Neural cell (in vitro differentiated cells): ENCODE measurements around the gene MAMDC2. TPM values are rescaled to one million over a fixed set of nuclear protein-coding genes. Genes with fewer than 3 reads are reported as not detected.
"Not testable (repeated sequence)": the region's sequence is repeated elsewhere in the genome, so short reads cannot be mapped to it uniquely, and the experiment has no call there.

Experiments
- H2AFZ ChIP-seq: fragments of 200-600, 300-800 bp; sonication (generic), shearing (Covaris generic); 2 replicates; pipeline ENCODE4 v1.6.0; 2014; ENCODE audit warnings: low read depth, mild to moderate bottlenecking, antibody characterized with exemption, low read length, moderate library complexity
- H3F3A ChIP-seq: fragments of 200-600 bp; shearing (Covaris generic); 2 replicates; pipeline ENCODE4 v1.6.1; 2016; ENCODE audit warnings: mild to moderate bottlenecking, moderate library complexity, mixed read lengths, antibody characterized with exemption, low read length; ENCODE audit not compliant: insufficient read depth, poor library complexity, severe bottlenecking
- H3K27ac ChIP-seq: fragments of 200-600, 300-800 bp; sonication (generic), shearing (Covaris generic); 2 replicates; pipeline ENCODE4 v1.5.1; 2014; ENCODE audit warnings: mild to moderate bottlenecking, low read length, moderate library complexity
- H3K27me3 ChIP-seq: fragments of 300-800, 200-600 bp; sonication (generic), shearing (Covaris generic); 2 replicates; pipeline ENCODE4 v1.6.0; 2014; ENCODE audit warnings: mild to moderate bottlenecking, low read depth, low read length, moderate library complexity; ENCODE audit not compliant: insufficient read depth
- H3K36me3 ChIP-seq: fragments of 300-800, 200-600 bp; sonication (generic), shearing (Covaris generic); 2 replicates; pipeline ENCODE4 v1.5.1; 2014; ENCODE audit warnings: mild to moderate bottlenecking, antibody characterized with exemption, low read length, moderate library complexity; ENCODE audit not compliant: insufficient read depth
- H3K4me2 ChIP-seq: fragments of 300-800, 200-600 bp; sonication (generic), shearing (Covaris generic); 2 replicates; pipeline ENCODE4 v1.6.0; 2014; ENCODE audit warnings: mild to moderate bottlenecking, low read length
- H3K4me3 ChIP-seq: fragments of 300-800, 200-600 bp; sonication (generic), shearing (Covaris generic); 2 replicates; pipeline ENCODE4 v1.5.1; 2014; ENCODE audit warnings: mild to moderate bottlenecking, low read length, moderate library complexity
- H3K79me2 ChIP-seq: fragments of 200-600 bp; shearing (Covaris generic); replicated peaks from 2 replicates; pipeline ENCODE4 v1.6.0; 2014; ENCODE audit warnings: mild to moderate bottlenecking, low read length, moderate library complexity; ENCODE audit not compliant: insufficient read depth
- H3K9ac ChIP-seq: fragments of 300-800, 200-600 bp; sonication (generic), shearing (Covaris generic); 2 replicates; pipeline ENCODE4 v1.6.1; 2016; ENCODE audit warnings: mild to moderate bottlenecking, low read length, mixed read lengths
- H3K9me2 ChIP-seq: fragments of 200-600 bp; shearing (Covaris generic); 2 replicates; pipeline ENCODE4 v1.6.1; 2016; ENCODE audit warnings: mild to moderate bottlenecking, low read length, mixed read lengths; ENCODE audit not compliant: insufficient read depth
- H3K9me3 ChIP-seq: fragments of 200-600, 300-800 bp; sonication (generic), shearing (Covaris generic); 2 replicates; pipeline ENCODE4 v1.6.1; 2016; ENCODE audit warnings: mild to moderate bottlenecking, mixed run types, low read length, moderate library complexity, mixed read lengths
- H4K20me1 ChIP-seq: fragments of 200-600 bp; shearing (Covaris generic); 2 replicates; pipeline ENCODE4 v1.6.1; 2016; ENCODE audit warnings: mild to moderate bottlenecking, mixed run types; ENCODE audit not compliant: insufficient read depth
- CTCF ChIP-seq: fragments of 450-650 bp; IDR thresholded peaks from 2 replicates; pipeline ENCODE4 v1.5.1; 2014; ENCODE audit warnings: antibody characterized with exemption, mild to moderate bottlenecking, moderate library complexity; ENCODE audit not compliant: poor library complexity, severe bottlenecking
- EP300 ChIP-seq: fragments of 450-650 bp; conservative IDR thresholded peaks from 2 replicates; pipeline ENCODE4 v1.6.1; 2014; ENCODE audit warnings: antibody characterized with exemption, mild to moderate bottlenecking, moderate library complexity; ENCODE audit not compliant: poor library complexity, severe bottlenecking
- EZH2 ChIP-seq: fragments of 200-600, 300-800 bp; shearing (Covaris generic), sonication (generic); IDR thresholded peaks from 2 replicates; pipeline ENCODE4 v1.6.1; 2014; ENCODE audit warnings: antibody characterized with exemption, low read length, borderline replicate concordance, mild to moderate bottlenecking; ENCODE audit not compliant: insufficient read depth, poor library complexity, severe bottlenecking
- MXI1 ChIP-seq: fragments of 450-650 bp; conservative IDR thresholded peaks from 2 replicates; pipeline ENCODE4 v1.6.1; 2014; ENCODE audit warnings: antibody characterized with exemption, mild to moderate bottlenecking; ENCODE audit not compliant: poor library complexity, severe bottlenecking
- POLR2AphosphoS5 ChIP-seq: IDR thresholded peaks from 2 replicates; pipeline ENCODE4 v1.6.1; 2012
- RAD21 ChIP-seq: fragments of 450-650 bp; conservative IDR thresholded peaks from 2 replicates; pipeline ENCODE4 v1.6.1; 2014; ENCODE audit warnings: antibody characterized with exemption, mild to moderate bottlenecking, moderate library complexity
- REST ChIP-seq: IDR thresholded peaks from 2 replicates; pipeline ENCODE4 v1.6.1; 2012; ENCODE audit warnings: borderline replicate concordance
- SMC3 ChIP-seq: fragments of 450-650 bp; conservative IDR thresholded peaks from 2 replicates; pipeline ENCODE4 v1.6.1; 2014; ENCODE audit warnings: antibody characterized with exemption, mild to moderate bottlenecking, moderate library complexity; ENCODE audit not compliant: poor library complexity
- TAF1 ChIP-seq: IDR thresholded peaks from 2 replicates; pipeline ENCODE4 v1.6.1; 2012; ENCODE audit warnings: low read depth
- polyA plus RNA-seq: library from polyadenylated mRNA; depleted of rRNA; stranded (reverse); fragments of >200 nt; gene quantifications from 2 replicates; pipeline ENCODE4 v1.2.3, GENCODE V29; 2014

MAMDC2 gene
- polyA plus RNA-seq, 1 donor from 2014 or later = 0.30 TPM

GRCh38 chr9:70036641-70037040 is 7.0 kb upstream of the MAMDC2 start:
- H2AFZ ChIP-seq = no peak overlapping the region
- H4K20me1 ChIP-seq = no peaks in the 10 kb centered on the region
- no peaks in the 10 kb centered on the region for H3K79me2 ChIP-seq
- TF ChIP-seq POLR2AphosphoS5 = no peak
- no peak for TF ChIP-seq RAD21
- TF ChIP-seq SMC3 = no peak
- no peak for TF ChIP-seq EZH2
- TF ChIP-seq MXI1 = no peak
- TF ChIP-seq CTCF = no peak
- TF ChIP-seq EP300 = no peak
- H3K27me3 ChIP-seq = no peaks in the 10 kb centered on the region
- H3K4me3 ChIP-seq = no peak overlapping the region
- H3K9me3 ChIP-seq = no peaks in the 10 kb centered on the region
- no peaks in the 10 kb centered on the region for H3F3A ChIP-seq
- H3K9me2 ChIP-seq = no peaks in the 10 kb centered on the region
- no peak overlapping the region for H3K4me2 ChIP-seq
- no peak overlapping the region for H3K27ac ChIP-seq
- no peak overlapping the region for H3K9ac ChIP-seq
- H3K36me3 ChIP-seq = no peaks in the 10 kb centered on the region

GRCh38 chr9:70038171-70038621 is 5.5 kb upstream of the MAMDC2 start:
- not testable (repeated sequence) for H3K9ac ChIP-seq, H4K20me1 ChIP-seq, H3K79me2 ChIP-seq, H3K27me3 ChIP-seq, H3K4me2 ChIP-seq, H3K4me3 ChIP-seq, H3K9me3 ChIP-seq, H3F3A ChIP-seq, H3K27ac ChIP-seq, H3K36me3 ChIP-seq, H2AFZ ChIP-seq, H3K9me2 ChIP-seq

- H3K27me3 ChIP-seq = peaks cover 32% of the 10 kb centered on the region
- no peak overlapping the region for H3K4me2 ChIP-seq
- no peak for TF ChIP-seq EZH2
- no peak for TF ChIP-seq MXI1
- TF ChIP-seq REST = no peak
- TF ChIP-seq RAD21 = no peak
- no peak for TF ChIP-seq EP300
- TF ChIP-seq SMC3 = no peak
- TF ChIP-seq TAF1 = no peak
- no peak for TF ChIP-seq CTCF
- TF ChIP-seq POLR2AphosphoS5 = no peak
- H3F3A ChIP-seq = no peaks in the 10 kb centered on the region
- H3K79me2 ChIP-seq = no peaks in the 10 kb centered on the region
- no peaks in the 10 kb centered on the region for H4K20me1 ChIP-seq
- no peaks in the 10 kb centered on the region for H3K9me2 ChIP-seq
- H3K36me3 ChIP-seq = no peaks in the 10 kb centered on the region
- H2AFZ ChIP-seq = no peak overlapping the region
- no peaks in the 10 kb centered on the region for H3K9me3 ChIP-seq
- no peak overlapping the region for H3K9ac ChIP-seq
- H3K27ac ChIP-seq = no peak overlapping the region
- H3K4me3 ChIP-seq = no peak overlapping the region
These were observed 3.2 kb upstream of the MAMDC2 start for GRCh38 chr9:70040376-70040903.
